GM08714 (cell line): ENCODE measurements around the gene ASB6.

ENCODE experiments used
- H3K4me3 ChIP-seq: fragments of 200-500 bp; sonication (Bioruptor generic); 2 replicates; pipeline ENCODE4 v1.5.1; 2014; ENCODE audit warnings: mild to moderate bottlenecking, low read length, inconsistent platforms
- ZNF274 ChIP-seq: IDR thresholded peaks from 2 replicates; pipeline ENCODE4 v1.6.1; 2012; ENCODE audit warnings: mild to moderate bottlenecking, low read depth, low read length

The ASB6 gene

DNA sequence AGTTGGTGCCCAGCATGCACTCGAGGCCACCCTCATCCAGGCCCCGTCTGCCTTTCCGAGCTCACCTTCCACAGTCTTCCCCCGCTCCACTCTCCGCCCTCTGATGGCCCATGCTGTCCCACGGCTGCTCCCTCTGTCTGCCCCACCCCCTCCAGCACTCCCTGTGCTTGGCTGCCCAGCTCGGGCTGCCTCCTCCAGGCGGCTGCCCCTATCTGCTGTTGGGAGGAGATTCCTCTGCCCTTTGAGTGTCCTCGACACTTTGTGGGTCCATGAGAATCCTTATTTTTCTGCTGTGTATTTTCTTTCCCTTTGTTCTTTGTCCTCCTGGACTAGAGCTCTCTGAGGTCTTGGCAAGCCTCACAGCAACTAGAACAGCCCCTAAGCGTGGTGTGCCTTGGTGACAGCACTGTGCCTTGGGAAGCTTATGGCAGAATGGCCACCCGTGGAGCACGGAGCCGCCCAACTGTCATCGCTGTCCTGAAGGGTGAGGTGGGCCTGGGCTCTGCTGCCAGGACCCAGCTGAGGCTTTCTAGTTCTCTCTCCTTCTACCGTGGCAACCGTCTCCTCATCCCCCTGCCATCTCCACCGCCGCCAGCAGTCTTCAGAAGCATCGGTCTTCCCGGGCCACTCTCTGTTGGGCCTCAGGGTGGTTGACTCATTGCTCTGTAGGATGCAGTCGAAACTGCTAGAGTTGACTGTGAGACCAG is 10.8 kb downstream of the ASB6 start:
- TF ChIP-seq ZNF274: no peak
- no peak overlapping the region for H3K4me3 ChIP-seq

DNA sequence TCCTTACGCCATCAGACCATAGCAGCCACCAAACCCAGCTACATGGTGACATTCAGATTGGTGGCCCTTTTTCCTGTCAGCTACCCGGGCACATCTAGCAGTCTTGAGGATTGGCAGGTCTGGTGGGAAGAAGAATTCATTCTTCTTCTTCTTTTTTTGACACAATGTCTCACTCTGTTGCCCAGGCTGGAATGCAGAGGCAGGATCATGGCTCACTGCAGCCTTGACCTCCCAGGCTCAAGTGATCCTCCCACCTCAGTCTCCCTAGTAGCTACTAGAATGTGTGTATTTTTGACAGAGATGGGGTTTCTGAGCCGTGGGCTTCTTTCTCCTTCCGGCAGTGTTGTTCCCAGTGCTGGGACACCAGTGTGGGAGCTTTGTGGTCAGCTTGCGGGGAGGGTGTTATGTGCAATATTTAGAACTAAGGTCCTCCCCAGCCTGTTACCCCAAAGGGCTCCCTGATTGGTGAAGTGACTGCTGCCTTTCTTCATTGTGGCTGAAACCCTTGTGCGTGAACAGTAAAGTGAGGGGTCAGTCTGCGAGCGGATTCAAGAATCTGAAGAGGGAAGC is 12.6 kb downstream of the ASB6 start:
- no peak overlapping the region for H3K4me3 ChIP-seq
- no peak for TF ChIP-seq ZNF274

DNA sequence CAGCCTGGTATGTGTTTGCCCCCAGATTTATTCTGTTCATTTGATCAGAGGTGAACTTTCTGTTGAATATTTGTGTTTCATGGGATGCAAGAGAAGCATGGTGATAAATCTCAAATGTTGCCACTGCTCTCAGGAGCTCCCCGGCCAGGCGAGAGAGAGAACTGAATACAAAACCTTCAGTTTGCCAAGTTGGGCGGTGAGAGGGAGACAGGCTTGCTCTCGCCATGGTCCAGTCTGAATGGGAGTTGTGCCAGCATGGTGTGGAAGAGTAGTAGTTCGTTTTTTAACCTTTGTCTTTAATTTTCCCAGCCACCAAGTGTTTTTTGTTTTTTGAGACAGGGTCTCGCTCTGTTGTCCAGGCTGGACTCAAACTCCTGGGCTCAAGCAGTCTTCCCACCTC is 13.2 kb downstream of the ASB6 start:
- H3K4me3 ChIP-seq: no peak overlapping the region
- TF ChIP-seq ZNF274: no peak

DNA sequence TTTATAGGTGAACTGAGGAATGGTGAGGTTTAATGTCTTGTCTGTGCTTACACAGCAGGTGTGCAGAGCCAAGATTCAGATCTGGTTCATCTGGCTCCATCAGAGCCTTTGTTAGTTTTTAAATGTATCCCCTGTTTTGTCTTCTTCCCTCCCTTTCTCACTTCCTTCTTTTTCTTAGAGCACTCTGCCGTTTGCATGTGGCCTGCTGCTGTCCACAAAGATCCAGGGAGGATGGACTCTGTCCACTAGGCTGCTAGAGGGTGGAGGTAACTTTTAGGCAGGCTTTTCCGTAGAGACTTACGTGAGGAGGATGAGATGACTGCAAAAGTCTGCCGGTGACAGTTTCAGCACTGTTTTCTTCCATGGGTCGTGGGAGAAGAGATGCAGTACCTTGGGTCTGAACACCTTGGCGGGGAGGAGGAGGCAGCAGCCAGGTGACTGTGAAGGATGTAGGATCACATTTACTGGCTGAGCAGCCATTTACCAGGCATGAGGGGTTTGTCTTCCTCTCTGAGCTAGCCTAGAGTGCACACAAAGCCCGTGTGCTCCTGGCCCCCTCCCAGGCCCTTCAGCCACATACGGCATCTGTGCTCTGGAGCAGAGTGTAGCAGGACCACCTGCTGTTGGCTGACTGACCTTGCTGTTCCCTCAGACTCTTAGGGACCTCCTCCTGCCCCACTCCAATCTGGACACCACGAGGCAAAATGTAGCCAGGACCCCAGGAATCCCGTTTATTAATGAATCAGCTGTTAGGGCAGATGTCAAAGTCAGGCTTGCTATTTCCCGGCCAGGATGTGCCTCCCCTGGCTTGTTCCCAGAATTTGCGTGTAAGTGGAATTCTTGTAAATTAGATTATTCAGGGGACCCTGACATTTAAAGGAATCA is 14.2 kb downstream of the ASB6 start:
- peak overlapping the region; percentile 69 for H3K4me3 ChIP-seq
- no peak for TF ChIP-seq ZNF274

DNA sequence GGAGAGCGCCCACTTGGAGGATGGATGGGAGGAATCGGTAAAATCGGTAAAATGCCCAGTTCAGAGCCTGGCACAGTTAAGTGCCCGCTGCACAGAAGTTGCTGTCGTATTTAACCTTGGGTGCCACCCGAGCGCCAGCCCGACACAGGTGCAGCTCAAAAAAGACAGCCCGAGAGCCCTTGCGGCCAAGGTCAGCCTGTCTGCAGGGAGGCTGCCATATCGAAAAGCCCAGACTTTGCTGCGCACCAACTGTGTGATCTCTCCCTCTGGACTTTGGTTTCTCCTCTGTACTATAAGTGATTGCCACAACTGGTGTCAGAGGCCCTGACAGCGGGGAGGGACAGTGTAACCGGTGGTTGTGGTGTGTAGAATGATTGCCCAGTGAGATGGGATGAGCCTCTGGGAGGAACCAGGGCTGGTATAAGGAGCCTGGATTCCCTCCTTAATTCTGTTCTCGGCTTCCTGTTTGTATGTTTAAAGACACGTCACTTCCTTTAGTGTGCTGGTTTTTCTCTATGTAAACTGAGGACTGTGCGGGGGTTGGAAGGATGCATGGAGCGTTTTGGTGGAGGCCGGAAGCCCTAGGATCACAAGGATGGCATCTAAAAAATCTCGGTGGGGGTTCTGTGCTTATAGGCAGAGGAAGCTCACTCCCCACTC is 15.2 kb downstream of the ASB6 start:
- no peak for TF ChIP-seq ZNF274
- peak overlapping the region; percentile 69 for H3K4me3 ChIP-seq

DNA sequence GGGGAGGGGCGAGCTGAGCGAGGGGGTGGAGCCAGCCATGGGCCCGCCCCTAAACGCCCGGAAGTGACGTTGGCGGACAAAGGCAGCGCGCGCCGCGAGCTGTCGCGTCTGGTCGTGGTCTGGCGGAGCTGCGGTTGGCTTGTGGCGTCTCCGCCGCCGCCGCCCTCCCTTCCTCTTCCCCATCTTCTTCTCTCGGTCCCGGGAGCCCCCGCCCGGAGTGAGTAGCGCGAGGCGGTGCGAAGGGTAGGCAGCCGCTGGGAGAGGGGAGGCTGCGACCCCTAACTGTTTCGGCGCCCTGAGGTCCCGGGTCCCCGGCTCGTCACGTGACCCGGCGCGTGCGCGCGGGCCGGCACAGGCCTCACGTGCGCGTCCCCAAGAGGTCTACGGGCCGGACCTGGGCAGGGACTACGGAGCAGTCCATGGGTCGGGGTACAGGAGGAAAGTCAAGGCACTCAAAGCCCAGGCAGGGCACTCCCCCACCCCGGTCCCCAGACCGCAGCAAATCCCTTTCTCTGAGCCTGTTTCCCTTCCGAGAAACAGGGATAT is 15.8 kb downstream of the ASB6 start, which contains the start of gene NTMT1:
Gene NTMT1, plus strand, starts transcription at position 85 of the 546 bp plus-strand sequence. CDS start 6,541 bp downstream, outside the sequence.
- H3K4me3 ChIP-seq: peak within 1 kb of the TSS; percentile 69
- no peak for TF ChIP-seq ZNF274

DNA sequence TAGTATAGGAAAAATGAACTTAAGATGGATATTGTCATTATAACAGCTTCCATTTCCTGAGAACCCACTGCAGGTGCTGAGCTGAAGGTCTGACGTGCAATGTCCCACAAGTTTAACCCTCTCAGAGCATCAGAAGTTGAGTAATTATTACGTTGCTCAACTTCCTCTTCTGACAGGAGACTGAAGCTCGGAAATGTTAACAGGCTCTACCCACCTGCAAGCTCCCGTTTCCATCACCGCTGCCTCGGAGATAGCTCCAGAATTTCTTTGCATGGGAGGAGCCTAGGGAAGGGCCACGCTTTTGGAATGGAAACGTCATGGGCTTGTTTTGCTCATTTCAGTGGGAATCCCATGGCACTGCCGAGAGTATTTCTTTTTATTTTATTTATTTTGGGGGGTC is 17.0 kb downstream of the ASB6 start:
- H3K4me3 ChIP-seq: peak overlapping the region; percentile 69; the same call in 1 of the 2 replicates
- TF ChIP-seq ZNF274: no peak

DNA sequence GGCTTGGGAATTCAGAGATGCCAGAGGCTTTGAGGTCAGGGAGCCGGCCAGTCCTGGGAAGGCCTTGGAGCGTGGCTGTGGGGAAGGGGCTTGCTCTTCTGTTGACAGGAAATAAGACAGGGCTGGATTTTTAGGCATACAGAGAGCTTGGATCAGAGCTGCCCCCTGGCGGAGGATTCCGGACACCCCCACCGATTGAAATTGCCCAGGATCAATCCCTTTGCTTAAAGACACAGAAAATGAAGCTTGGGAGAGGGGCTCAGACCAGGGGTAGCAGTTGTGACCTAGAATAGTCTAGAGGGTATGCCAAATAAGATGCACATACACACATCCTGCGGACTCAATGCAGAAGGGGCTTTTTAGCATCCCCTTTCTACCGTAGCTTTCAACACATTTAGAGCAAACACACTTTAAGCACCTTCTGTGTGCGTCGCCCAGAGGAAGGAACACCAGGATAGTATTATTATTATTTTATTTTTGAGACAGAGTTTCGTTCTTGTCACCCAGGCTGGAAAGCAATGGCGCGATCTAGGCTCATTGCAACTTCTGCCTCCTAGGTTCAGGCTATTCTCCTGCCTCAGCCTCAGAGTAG is 17.7 kb downstream of the ASB6 start:
- no peak overlapping the region for H3K4me3 ChIP-seq

DNA sequence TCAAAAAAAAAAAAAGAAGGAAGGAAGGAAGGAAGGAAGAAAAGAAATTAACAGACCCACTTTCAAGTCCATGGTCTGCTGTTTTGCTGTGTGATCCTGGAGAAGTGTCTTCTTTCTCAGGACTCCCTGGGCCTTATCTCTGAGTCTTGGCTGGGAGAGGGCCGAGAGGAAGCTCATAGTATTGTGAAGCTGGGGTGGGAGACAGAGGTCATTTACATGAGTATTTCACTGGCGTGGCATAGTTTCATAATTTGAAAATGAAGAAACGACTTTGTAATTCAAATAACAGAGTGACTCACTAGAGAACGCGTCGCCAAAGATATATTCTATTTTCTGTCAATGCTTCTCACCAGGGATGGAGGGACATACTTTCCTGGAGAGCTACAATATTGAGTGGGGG is 18.6 kb downstream of the ASB6 start:
- no peak overlapping the region for H3K4me3 ChIP-seq
- no peak for TF ChIP-seq ZNF274

More for the DNA sequence above, 17.7 kb downstream of the ASB6 start:
- no peak for TF ChIP-seq ZNF274

DNA sequence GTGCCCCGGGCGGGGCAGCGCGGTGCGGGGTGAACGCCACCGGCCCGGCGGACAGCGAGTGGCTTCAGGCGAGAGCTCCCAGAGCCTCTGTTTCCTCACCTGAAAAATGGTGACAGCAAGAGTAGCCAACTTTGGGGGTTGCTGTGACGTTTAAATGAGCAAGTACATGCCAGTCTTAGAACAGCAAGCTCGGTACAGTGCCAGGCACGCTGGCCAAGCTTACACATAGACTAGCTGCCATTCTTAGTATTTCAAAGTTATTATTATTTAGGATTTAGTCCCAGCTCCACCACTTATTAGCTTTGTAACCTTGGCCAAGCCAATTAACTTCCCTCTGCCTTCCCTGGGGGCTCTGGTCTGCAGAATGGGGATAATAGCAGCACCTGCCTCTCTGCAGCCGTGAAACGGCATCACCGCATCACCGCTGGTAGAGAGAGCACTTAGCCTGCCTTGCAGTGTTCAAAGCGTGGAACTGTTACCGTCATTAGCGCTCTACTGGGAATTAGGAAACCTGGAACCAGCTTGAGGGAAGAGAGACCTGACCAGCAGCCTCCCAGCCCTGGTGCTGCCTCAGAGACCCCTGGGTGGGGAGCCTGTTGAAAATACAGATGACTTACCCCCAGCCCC is 21.2 kb downstream of the ASB6 start, which contains the start of gene C9orf50:
Gene C9orf50, minus strand, starts transcription at position 433 of the 627 bp plus-strand sequence. CDS start 527 bp downstream, outside the sequence.
- H3K4me3 ChIP-seq: peak within 1 kb of the TSS; percentile 10; the same call in 1 of the 2 replicates
- no peak for TF ChIP-seq ZNF274

DNA sequence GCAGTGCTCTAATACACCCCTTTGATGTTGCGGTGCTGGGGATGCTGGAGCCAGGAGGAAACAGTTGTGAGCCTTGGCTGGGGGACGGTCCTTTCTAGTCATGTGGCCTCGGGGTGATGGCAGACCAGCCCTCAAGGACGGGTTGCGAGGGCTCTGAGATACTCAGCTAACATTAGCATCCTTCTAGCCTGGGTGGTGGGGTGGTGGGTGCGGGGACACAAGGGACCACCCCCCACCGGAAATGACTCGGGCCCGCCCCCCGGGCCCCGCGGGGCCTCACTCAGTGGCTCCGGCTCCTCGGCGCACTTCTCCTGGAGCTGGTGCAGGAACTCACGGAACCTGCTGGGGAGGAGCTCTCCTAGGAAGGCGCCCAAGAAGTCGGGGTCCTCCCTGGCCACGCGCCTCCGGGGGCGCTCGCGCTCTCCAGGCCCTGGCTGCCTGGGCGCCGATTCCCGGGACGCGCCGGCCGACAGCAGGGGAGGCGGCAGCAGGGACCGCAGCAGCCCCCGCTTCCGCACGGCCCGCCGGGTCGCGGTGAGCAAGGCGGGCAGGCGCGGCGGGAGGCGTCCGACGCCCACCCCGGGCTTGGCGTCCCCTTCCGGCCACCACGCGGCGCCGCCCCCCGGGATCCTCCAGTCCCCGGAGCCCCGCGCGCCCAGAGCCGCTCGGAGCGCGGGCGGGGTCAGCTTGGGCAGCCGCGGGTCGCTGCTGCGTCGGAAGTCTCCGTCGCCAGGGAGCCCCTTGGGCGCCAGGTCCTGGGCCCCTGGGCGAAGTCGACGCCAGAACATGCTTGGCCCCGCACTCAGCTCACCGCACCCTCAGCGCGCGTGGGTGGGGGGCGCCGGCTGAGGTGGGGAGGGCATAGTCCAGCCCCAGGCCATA is 21.9 kb downstream of the ASB6 start:
- TF ChIP-seq ZNF274: no peak

DNA sequence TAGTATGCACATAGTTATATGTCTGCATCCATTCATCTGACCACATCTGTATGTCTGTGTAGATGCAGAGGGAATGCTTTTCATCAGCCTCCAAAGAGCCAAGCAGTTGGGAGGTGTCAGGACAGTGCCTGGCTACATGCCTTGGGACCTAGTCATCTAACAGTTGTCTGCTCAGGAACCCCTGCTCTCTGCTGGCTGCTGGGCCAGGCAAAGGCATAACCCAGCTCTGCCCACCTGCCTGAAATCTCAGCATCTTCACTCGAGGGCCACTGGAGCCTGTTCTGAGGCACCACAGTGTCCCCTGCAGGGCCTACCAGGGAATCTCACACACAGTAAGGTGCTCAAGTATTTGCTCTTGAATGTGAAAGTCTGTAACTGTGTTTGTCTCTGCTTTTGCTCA is 24.8 kb downstream of the ASB6 start:
- H3K4me3 ChIP-seq: no peak overlapping the region
- TF ChIP-seq ZNF274: no peak

More for the DNA sequence above, 21.9 kb downstream of the ASB6 start:
- peak overlapping the region; percentile 10; the same call in 1 of the 2 replicates for H3K4me3 ChIP-seq
